NCI-H1092 (cell line): ENCODE measurements around the gene SLC40A1.

Experiments
- DNase-seq: peaks from one replicate; lab custom pipeline; 2025; lab: John Stamatoyannopoulos, UW

The SLC40A1 gene

DNA sequence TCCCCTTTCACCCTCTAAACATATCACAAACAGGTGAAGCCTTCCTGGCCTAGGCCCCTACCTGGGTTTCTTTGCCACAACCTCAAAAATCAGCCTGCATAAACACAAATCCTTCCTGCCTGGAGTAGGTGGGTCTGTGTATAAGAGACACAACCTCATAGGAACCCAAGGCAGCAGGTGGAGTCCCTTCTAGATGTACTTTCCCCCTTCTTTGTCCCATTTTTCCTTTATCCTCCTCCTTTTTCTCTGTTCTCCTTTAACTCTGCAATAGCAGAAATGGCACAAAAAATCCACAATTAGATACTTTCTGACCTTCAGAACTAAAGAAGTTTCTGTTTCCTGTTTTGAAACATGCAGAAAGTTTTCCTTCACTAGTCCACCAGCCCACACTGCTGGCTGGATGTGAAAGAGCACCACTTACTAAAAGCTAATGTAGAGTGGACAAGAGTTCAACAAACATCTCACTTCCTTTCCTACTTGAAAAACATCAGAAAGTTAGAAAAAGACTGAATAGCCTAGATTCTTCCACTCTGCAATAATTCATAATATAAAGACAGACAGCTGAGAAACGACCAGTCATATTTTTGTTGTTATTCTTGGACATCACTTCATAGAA, 11.2 kb downstream of the SLC40A1 start:
- no peak for DNase-seq

DNA sequence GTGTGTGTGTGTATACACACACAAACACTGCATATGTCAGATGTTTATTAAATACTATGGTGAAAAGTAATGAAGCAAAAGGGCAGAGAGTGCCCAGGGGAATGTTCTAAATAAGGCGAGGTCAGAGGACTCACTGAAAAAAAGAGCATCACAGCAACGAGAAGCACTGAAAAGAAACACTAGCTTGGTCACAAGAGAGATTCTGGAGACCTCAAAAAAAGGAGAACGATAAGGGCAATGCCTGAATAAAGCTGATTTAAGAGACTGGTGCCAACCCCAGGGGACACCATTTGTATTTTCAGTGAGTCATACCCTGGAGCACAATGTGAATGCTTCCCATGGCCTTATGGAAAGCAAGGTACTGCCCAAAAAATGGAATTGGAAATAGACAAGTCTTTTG, 14.5 kb downstream of the SLC40A1 start:
- no peak for DNase-seq

DNA sequence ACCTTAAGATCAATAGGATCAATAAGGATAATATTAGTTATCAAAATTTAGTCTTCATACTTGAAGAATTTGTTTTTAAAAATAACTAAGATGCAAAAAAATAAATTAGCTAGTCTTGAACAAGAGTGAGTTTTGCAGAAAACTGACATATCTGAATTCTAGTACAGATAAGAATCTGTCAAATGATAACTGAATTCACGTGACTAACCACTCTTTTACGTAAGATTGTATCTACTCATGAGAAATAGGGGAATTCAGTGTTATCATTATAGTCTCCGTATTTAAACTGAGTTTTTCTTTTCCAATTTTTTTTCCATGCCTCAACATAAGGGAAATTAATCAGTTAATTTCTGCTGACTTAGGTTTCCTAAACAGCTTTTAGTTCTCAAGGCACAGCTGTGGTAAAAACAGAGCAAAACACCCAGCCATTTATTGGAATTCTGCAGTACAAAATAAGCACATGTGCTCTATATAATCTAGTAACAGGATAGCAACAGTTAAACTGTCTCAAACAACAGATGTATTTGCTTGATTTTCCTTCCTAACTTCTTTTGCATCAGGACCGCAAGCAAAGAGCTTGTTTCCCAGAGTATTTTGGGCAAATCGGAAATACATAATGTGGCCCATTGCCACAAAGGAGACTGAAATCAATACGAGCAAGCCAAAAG, 19.1 kb downstream of the SLC40A1 start:
- DNase-seq = no peak

DNA sequence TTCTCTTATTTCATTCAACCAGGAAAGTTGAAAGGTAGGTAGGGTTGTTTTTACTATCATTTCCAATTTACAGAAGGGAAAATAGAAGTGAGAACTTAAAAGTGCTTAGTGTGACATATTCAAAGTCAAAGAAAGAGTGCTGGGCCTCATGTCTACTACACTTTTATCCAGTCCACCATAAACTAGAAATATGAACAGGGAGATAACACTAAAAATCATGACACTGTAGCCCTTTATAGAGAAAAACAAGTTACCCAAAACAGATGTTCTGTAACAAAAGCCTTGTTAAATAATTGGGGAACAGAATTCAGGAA, 20.4 kb downstream of the SLC40A1 start:
- DNase-seq = no peak

DNA sequence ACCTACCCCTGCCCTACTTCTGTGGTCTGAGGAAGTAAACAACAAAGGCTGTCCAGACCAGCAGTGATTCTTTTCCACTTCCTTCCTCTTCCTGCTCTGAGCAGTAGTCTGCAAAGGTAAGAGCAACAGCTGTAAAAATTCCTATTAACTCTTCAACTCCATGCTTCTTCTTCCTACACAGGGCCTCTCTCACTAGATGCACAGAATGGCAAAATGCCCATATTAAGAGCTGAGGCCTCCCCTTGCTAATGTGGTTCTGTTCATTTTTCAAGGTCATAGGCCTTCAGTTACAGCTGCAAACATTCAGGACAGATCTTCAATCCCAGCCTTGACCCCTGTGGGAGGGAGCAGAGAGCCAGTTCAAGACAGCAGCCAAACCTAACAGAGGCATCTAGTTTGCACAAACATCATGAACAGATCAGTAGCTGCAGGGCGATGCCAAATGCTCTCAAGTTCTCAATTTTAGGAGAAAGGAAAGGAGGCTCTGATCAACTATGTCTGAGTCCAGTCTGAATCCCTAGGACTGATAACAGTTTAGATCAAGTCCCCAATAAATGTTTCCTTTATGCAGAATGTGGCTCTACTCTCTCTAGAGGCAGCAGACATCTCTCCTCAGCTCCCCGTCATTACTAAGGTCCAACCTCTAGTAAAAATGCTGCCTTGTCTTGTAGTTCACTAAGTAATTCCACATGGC, 20.9 kb downstream of the SLC40A1 start:
- no peak for DNase-seq

DNA sequence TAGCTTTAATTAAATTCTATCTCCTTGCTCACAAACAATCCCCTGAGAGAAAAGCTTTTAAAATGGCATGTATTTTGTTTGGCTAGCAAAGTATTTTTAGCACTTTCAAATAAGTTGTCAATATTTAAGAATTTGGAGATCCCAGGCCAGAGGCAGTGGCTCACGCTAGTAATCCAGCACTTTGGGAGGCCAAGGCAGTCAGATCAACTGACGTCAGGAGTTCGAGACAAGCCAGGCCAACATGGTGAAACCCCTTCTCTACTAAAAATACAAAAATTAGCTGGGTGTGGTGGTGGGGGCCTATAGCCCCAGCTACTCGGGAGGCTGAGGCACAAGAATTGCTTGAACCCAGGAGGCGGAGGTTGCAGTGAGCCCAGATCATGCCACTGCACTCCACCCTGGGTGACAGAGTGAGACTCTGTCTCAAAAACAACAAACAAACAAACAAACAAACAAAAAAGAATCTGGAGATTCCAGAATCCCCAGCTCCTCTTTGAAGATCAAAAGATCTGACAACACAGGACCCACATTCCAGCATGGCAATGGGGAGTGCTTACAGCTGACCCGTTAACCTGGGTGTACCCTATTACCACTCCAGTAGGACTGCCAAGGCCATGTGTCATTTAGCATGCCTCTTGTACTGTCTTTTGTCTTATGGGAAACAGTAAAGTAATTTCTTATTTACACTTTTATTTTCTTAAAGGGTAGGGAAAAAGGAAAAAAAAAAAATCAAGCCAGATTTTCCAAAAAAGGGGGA, 21.9 kb downstream of the SLC40A1 start:
- no peak for DNase-seq

DNA sequence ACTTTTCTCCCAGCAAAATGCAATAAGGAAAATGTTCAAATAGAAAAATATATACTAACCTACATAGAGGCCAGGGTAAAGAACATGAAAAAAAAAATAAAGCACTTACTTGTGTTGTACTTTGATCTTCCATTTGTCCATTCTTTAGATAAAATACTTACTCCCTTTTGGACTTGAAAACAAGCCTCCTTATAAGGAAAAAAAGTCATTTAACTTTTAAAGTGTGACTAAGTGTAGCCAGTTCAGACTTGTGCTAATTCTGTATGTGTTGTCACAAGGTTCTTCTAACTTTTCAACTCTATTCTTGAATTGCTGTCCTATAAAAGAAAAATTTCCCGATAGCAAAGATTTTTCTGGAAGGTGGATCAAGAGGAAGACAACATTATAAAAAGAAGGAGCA, 23.2 kb downstream of the SLC40A1 start:
- DNase-seq = no peak

DNA sequence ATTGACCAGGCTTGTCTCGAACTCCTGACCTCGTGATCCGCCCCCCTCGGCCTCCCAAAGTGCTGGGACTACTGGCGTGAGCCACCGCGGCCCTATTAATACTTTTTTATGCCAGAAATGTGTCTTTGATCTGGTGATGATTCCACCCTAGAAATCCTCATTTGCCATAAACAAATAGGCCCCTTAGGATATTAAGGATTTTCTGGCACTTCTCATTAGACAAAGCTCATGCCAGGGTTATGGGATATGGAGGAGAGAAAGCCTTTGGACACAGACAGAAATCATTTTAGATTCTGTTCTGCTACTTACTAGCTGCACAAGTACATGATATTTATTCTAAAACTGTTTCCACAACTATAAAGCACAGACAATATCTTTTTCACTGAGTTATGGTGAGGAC, 24.1 kb downstream of the SLC40A1 start:
- DNase-seq = no peak

DNA sequence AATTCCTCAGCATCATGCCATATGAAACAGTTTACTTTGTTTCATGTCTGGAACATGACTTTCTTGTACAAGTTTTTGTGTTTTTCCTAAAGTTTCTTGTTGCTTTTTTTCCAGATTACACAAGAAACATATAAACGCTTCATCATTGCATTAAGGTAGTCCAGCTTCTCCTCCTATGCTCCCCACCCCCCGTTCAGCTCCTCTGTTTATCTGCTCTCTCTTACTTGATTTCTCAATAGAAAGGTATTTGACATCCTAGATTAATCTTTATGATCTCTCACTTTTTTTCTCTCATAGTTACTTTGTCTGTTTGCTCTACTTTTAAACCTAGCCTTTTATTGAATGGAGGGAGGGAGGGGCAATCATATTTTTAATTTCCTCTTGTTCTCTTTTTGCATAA, 25.4 kb downstream of the SLC40A1 start:
- no peak for DNase-seq

DNA sequence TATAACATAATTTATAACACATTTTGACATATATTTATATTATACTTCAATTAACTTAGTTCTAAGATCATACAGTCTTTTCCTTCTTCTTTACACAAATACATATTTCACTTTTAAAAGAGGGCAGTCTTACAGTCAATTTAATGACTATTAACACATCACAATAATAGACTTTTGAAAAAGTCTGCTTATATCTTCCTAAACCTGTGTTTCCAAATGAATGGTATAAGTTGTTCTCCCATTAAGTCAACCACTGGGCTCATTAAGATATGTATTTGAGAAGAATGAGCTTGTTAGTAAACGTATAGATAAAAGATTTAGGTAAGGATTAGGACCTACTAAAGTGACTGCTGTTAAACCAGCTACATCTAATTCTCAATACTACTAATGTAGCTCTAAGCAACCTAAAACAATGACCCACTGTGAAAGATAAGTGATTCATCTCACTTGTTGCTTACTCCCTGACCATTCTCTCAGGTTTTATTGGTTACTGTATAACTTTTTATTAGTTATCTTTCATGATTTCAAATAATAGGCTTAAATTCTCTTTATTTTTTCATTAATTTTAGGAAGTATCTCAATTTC, 27.0 kb downstream of the SLC40A1 start:
- DNase-seq = no peak

DNA sequence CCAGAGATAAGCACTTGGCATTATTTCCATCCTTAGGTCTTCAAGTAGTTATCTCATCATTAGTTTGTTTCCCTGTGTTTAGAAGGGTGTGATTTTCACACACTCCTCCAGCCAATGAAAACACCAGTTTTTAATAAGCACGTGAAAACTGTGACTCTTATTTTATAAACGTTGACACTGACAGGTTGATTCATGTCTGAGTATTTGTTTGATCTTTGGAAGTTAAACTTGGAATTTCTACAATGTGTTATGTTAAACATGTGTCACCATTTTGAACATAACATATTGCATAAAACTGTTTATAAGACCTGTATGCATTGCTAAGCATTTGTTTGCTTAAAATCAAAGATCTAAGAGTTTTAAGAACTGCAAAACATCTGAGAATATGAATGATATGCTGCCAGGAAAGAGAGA, 27.6 kb downstream of the SLC40A1 start:
- no peak for DNase-seq

DNA sequence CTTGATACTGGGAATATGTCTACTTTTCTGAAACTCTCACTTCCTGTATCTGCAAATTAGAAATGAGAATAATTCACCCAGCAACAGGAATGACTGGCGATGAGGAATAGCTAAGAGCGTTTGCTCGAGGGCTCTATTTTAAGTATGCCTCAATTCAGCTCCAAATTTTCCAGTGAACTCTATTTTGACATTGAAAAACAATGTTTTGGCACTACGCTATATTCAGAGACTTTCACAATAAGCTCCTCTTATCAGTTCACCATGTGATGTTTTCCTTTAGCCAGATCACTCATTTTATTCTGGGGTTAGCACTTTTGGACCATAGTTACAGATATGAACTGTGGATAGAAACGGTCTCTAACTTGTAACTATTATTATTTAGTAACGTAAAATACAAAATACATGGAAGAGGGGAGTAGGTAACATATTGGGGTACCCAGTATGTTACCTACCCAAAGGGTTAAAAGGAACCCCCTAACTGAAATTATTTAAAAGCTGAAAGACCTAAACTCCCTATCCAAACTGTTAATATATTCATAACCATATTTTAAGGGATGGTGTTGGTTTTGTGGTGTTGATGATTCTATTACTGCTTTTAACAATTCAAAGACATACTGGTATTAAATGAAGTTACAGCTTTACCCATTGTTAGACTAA, 28.1 kb downstream of the SLC40A1 start:
- DNase-seq = no peak

DNA sequence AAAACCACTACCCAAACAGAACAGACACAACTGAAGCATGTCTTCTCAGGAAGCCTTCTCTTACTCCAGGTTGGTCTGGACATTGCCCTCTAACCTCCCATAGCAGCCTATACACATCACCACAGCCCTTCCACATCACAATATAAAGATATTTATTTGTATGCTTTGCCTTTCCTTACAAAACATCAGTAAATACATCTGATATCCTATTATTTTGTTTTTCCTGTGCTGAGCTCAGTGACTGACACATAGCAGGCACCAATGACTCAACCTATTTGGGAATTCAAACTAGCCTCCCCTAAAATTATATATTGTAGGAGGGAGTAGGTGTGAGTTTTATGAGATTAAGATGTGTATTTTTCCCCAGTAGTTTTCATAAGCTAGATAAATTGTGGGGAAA, 28.8 kb downstream of the SLC40A1 start:
- no peak for DNase-seq

DNA sequence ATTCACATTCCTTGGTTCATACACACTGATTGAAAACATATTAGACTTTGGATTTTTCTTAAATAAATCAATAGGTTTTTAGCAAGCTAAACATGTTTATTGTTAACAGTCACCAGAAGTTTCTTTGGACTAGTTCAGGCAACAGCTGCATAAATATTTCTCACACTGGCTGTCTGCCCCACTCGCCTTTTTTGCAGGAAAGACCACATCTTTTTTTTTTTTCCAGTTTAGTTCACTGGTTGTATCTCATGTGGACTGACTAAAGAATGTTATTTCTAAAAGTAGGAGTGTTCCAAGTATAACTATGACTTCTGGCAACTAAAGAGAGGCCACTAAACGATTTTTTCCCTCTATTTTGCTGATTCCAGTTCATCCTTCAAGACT, 31.1 kb downstream of the SLC40A1 start:
- no peak for DNase-seq

DNA sequence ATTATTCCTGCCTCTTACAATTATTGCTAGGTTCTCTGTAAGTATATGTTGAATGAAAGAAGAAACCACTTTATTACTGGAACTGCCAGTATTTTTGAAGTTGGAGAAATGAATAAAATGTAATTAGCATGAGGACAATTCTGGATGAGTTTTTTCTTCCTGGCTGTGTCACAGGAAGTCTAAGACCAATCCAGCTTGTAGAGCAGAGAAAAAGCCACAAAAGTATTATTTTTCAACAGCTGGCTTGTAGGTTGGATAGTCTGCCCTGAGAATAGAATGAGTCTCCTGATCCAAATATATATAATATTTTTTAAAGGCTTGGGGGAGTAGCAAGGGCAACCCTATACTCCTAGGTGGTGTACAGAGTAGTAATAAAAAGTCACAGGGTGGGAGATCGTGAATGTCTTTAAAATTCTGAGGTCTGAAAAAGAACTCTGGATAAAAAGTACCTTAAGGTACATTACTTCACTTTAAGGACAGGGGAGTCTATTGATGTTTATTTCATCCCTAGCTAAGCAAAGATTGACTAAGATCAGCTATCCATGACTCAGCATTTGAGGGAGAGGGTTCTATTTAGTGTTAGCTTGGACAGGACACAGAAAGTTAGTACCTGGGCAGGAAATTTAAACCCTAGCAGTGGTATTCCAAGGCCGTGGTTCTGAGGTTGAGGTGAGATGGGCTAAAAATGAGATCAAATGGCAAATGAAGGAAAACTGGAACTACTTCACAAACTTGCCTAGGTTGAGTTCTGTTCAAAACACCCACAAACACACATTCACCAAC, 31.7 kb downstream of the SLC40A1 start:
- DNase-seq = no peak

DNA sequence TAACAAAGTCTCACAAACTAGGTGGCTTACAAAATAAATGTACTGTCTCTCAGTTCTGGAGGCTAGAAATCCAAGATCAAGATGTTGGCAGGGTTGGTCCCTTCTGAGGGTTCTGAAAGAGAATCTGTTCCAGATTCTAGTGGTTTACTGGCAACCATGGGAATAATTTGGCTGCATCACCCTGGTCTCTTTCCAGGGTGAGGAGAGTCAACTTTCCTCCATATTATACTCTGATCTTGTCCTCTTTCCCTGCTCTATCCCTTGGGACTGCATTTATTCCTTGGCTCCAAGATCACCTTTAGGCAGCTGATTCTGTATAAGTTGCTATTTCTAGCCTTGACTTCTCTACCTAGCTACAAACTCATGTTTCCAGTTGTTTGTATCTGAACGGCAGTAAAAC, 35.2 kb downstream of the SLC40A1 start:
- no peak for DNase-seq

DNA sequence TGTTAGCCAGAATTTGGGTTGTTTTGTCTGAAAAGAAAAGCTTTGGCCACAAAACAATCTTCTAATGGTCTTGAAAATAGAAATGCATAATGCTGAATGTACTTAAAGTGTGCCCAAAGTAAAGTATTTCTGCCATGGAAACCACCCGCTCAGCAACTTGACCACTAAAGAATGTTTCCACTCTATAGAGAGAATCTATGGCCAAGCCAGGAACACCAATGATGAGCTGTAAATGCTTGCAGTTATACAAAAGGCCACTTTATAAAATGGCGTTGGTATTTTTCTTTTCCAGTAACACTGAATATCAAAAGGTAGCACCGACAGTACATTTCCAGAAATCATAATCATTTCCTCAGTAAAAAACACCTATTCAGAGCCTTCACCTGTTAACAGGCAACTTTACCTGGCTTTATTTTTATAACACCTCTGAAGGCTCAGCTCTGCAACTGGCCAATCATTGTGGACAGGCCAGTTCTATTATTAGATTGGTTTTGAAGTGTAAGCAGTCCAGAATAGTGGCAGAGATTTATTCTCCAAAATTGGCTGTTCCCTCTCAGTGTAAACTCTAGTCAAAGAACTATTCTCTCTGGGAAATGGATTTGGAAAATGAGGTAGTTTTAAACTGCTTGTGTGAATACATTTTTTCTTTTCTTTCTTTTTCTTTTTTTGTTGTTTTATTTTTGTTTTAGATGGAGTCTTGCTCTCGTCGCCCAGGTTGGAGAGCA, 36.1 kb downstream of the SLC40A1 start:
- no peak for DNase-seq

DNA sequence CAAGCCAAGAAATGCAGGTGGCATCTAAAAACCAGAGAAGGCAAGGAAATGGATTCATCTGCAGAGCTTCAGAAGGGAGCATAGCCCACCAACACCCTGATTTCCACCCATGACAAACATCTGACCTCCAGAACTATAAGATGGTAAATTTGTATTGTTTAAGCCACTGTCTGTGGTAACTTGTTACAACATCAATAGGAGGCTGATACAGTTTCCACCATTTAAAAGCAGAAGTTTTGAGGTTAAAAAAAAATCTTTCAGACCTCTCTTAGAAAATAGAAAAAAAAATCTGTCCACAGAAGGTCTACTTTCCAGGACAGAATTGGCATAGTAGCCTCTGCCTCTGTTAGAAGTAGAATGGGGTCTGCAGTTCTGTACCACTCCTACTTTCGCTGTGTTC, 37.2 kb downstream of the SLC40A1 start:
- no peak for DNase-seq

DNA sequence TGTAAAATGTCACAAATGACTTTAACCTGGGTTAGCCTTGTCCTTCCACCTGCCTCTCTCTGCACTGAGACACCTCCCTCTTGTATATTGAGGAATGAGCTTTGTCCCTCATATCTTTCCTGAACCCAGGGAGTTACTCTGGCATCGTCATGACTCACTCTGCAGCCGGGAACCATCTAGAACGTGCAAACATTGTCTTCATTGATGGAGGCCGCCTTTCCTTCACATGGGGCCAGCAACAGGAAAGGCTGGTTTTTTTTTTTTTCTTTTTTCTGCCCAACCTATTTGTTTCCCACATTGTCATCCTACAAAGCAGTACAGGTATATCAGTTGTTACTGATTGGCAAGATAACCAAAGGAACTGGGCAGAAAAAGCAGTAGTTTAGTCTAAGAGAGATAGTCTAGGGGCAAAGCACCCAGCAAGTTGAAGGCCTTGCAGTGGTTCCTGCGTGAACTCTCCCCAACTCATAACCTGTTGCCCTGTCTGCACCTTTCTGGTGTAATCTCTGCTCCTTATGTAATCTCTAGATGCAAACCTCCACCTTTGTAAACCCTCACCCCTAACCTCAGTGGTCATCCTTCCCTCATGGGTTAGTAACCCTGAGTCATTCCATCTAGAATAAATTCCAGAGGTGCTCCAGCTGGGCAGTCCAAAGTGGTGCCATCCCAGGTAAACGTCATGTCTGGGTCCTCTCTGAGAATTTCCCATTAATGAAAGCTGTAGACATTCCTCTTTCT, 38.3 kb downstream of the SLC40A1 start:
- DNase-seq = no peak

DNA sequence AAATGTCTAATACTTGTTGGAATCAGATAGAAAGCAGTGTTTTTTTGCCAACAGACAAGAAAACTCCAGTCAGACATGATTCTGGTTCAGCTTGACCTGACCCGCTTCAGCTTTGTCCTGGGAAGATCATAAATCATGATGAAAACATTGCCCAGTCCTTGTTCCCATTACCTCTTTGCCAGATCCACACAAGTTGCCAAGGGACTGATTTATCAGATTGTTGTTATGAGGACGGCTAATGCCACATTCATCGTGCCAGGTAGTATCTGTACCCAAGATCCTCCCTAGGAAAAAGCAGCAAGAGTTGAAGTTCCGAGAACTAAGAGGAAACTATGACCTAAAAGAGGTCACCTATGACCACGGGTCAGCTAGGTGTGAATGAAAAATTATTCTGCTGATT, 39.0 kb downstream of the SLC40A1 start:
- DNase-seq = no peak
